GM19023 (cell line): ENCODE data around the gene NSMCE1.

ENCODE experiments used
- ATAC-seq: cut with Tn5 transposase; IDR thresholded peaks from one replicate; pipeline ENCODE4 v1.9.1; 2021; ENCODE audit warnings: mild to moderate bottlenecking, moderate library complexity; ENCODE audit not compliant: unreplicated experiment

Gene NSMCE1

GRCh38 chr16:27199235-27199586, 69.4 kb downstream of the NSMCE1 start:
- ATAC-seq = no peak

- no peak for ATAC-seq
These were observed 69.9 kb downstream of the NSMCE1 start for GRCh38 chr16:27198451-27199234.

DNA sequence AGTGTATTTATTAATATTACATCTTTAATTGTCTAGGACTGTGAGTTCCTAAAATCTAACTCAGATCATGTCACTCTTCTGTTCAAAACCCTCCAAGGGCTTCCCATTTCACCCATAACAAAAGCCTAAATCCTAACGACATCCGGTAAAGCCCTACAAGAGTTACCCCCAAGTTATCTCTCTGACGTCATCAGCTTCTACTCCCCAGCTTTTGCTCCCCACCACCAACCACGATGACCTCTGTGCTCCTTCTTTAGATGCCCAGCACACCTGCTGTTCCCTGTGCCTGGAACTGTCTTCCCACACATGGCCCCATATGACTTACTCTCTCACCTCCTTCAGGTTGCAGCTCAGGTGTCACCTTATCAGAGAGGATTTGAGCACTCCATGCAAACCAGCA, 71.6 kb downstream of the NSMCE1 start:
- ATAC-seq = no peak

DNA sequence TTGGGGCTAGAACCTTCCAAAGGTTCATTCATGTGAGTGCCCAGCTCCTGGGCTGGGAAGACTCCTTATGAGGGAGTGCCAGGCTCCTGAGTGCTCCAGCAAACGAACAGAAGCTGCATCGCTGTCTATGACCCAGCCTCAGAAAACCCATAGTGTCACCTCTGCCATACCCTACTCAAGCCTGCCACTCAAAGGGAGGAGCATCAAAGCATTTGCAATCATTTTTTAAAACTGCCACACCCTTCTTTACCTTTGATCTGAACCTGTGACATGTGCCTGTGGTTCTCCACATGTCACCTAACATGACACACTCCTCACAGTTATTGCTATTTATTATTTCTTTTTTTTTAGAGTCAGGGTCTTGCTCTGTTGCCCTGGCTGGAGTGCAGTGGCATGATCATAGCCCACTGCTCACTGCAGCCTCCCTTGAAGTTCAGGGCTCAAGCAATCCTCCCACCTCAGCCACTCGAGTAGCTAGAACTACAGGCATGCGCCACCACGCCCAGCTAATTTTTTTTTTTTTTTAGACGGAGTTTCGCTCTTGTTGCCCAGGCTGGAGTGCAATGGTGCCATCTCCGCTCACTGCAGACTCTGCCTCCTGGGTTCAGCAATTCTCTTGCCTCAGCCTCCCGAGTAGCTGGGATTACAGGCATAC, 72.5 kb downstream of the NSMCE1 start:
- no peak for ATAC-seq

DNA sequence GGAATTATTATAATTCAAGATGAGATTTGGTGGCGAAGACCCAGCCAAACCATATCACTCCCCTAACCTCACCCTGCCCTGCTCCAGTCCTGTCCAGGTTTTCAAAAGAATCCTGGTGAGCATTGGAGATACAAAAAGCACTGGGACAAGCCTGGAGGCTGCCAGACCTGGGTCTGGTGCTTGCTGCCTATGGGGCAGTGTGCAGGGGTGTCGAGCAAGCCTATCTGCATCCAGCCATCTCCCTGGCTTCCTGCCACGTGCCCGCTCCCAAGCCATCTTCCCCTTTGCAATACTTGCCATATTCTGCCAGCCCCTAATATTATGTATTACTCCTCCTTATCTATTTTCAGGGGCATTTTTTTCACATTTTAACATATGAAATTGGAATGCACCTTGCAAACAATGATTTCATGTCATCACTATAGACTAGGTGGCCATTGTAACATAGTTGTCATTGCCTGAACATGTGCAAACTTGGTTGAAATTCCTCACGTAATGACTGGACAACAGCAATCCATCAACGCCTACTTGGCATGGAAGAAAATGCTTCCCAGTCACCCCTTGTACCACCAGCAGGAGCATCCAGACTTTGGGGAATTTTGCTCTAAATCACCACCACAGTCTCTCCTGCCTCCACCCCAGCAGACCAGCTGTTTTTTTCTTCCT, 73.4 kb downstream of the NSMCE1 start:
- ATAC-seq = no peak

DNA sequence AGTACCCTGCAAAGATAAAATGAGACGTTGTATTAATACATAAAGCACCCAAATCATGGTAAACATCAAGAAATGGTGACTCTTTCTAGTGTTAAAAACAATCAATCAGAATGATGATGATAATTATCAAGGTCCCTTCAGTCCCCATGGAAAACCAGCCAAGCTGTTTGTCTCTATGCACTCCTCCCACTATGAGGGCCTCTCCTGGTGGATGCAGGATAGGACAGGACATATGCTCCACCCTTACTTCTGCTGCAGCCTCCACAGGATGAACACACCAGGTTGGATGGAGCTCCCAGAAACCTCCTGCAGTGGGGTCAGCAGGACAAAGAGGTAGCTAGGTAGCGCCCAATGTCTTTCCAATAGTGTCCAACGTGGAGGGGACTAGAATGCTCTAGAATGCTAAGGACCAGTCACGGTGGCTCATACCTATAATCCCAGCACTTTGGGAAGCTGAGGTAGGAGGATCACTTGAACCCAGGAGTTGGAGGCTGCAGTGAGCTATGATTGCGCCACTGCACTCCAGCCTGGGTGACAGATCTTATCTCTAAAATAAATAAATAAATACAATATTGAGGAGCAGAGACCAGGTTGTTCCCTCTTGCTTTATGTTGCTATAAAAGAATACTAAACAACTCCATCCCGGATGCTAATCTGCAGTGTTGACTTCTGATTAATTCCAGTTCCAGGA, 75.1 kb downstream of the NSMCE1 start:
- ATAC-seq = no peak

- no peak for ATAC-seq
These were observed 77.1 kb downstream of the NSMCE1 start for GRCh38 chr16:27191352-27191924.

GRCh38 chr16:27190316-27190871, 78.2 kb downstream of the NSMCE1 start:
- no peak for ATAC-seq

DNA sequence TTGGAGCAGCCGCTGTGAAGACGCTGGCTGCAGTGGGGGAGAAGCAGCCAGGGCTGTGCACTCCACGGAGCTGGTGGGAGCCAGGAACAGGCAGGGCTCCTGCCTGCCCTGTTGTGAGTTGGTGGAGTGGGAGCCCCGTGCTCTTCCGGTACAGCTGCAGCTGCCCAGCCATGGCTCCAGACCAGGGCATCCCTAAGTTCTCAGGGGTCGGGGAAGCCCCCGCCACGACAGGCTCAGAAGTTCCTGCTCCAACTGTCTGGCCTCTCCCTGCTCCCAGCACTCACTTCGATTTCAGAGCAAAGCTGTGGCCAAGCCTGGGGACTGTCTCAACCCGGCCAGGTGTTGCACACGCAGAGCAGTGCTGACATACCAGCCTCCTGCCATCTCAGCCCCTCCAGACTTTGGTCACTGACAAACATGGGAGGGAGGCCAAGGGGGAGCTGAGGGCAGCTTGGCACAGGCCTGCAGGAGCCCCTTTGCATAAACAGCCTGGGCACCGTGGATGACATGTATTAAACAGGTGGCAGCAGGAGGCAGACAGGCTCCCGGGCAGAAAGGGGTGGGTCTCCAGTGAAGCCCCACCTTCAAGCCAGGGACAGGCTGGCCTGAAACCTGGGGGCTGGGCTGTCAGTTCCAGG, 79.1 kb downstream of the NSMCE1 start:
- ATAC-seq = no peak

- no peak for ATAC-seq
These were observed 79.9 kb downstream of the NSMCE1 start for GRCh38 chr16:27188633-27189032.

DNA sequence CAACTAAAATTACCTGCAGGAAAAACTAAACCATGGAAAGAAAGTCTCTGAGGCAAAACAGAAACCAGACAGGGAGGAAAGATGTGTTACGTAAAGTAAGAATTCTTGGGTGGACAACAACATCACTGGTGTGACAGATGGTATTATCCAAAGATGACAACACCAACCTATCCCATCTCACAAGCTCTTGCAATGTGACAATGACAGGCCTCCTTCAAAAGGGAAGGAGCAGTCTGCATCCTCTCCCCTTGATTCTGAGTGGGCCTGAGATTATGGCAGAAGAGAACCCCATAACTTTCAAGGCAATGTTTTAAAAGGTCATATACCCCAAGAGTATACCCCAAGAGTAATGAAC, 82.8 kb downstream of the NSMCE1 start:
- ATAC-seq = no peak

DNA sequence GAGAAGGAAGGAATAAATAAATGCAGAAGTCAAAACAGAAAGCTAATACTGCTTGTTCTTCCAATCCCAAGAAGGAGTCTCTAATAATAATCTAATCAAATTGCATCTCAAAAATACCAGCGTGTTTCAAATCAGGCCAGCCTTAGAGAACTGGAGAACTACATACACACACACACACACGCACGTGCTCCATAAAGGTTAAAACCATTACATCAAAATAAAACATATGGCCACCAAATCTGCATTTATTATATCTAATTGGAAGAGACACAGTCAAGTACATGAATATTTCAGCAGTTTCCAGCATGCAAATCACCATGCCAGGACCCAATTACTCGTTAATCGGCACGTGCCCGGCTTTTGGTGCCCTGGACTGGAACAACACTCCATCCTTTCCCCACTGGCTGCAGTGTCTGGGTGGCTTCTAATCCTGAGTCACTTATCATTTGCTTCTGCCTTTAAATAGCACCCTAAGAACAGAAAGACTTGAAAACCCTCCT, 85.6 kb downstream of the NSMCE1 start:
- ATAC-seq = no peak

- no peak for ATAC-seq
These were observed 87.4 kb downstream of the NSMCE1 start for GRCh38 chr16:27181019-27181790.

GRCh38 chr16:27179500-27180072, 89.0 kb downstream of the NSMCE1 start:
- peak; percentile 74 for ATAC-seq

- no peak for ATAC-seq
These were observed 91.4 kb downstream of the NSMCE1 start for GRCh38 chr16:27177031-27177774.

GRCh38 chr16:27175888-27176287, 92.7 kb downstream of the NSMCE1 start:
- ATAC-seq = no peak
